Activated CD8-positive, alpha-beta memory T cell treated with anti-CD3 and anti-CD28 coated beads for 36 hours (primary cell): ENCODE results near the gene AP4M1. TPM values are rescaled to one million over a fixed set of nuclear protein-coding genes. Genes with fewer than 3 reads are reported as not detected.
"Not testable (repeated sequence)": the region's sequence is repeated elsewhere in the genome, so short reads cannot be mapped to it uniquely, and the experiment has no call there.

Experiments used
- CTCF ChIA-PET: fragments of 350-600 bp; sonication (Branson Sonifier 250); formaldehyde crosslinking; loops from one replicate; lab custom pipeline; 2021; ENCODE audit warnings: antibody characterized with exemption; lab: Charles Lee
- POLR2A ChIA-PET: fragments of 350-600 bp; sonication (Branson Sonifier 250); formaldehyde crosslinking; loops from one replicate; lab custom pipeline; 2021; ENCODE audit warnings: antibody characterized with exemption; lab: Charles Lee
- total RNA-seq, 2 experiments: library from RNA; stranded (reverse); gene quantifications; one replicate each; pipeline ENCODE4 v1.2.3, GENCODE V29; 2021

Gene AP4M1
- total RNA-seq, 2 experiments from 2014 or later, result 15.3 to 15.6 TPM

DNA sequence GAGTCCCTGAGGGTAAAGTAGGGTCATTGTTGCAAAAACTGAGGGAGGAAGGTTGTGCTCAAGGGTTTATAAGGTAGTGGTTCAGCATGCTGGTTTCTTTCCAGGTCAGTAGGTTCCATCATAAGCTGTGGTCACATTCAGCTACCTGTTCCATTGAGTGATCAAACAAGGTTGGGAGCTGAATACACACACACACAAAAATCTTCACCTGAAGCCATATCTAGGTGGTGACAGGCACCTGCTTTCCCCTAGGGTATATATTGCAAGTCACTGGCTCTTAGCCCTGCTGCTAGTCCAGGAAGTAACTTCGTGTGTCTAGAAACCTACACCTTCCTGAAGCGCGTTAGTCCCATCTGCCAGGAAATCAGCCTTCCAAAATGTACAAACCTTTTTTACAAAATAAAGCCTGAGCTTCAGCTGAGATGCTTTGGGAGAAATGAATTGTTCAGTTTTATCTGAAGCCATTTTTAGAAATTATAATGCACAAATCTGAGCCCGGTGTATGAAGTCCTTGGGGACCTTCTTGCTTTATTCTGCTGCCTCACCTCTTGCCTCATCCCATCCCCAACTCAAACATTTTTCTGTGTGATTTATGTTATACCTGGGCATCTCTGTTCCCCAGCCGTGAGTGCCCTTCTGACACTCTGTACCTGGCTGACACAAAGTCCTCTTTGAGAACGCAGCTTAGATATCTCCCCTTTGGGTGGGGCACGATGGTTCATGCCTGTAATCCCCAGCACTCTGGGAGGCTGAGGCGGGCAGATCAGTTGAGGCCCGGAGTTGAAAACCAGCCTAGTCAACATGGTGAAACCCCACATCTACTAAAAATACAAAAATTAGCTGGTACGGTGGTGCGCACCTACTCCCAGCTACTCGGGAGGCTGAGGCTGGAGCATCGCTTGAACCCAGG lies 36.7 kb downstream of the AP4M1 start:
- POLR2A ChIA-PET, result interaction anchor here (0.6 kb wide), 2 partner anchors 8 to 32 kb away, joined by 3 to 4 read pairs; no protein-coding TSS in a partner anchor
- CTCF ChIA-PET, result interaction anchor here (1.0 kb wide), 1 partner anchor 79 kb away, joined by 4 read pairs; no protein-coding TSS in a partner anchor

DNA sequence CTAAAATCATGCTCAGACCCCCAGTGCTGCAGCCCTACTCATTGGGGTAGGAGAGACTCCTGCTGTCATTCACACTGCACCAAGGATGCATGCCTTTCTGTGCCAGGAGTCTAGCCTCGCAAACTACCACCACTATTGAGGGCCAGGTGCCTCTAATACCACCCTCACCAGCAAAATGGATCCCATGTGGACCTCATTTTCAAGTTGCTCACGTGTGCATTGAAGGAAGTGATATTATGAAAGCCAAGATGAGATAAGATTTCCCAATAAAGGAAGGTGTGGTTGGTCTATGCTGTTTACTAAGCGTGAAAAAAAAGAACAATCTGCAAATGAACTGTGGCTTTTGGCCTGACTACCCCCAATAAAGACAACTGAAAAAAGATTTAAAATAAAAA lies 40.1 kb downstream of the AP4M1 start:
- ChIA-PET POLR2A (no interaction called here), CTCF (interaction anchor here (0.8 to 1.2 kb wide), 2 partner anchors 11 to 12 kb away, joined by 3 to 4 read pairs; no protein-coding TSS in a partner anchor)

- POLR2A ChIA-PET, result no interaction called here
- CTCF ChIA-PET, result interaction anchor here (0.6 to 0.8 kb wide), 3 partner anchors 13 to 35 kb away, joined by 4 to 5 read pairs (median 4); partner anchors contain the start of gene STAG3
These were observed 41.0 kb downstream of the AP4M1 start for GRCh38 chr7:100142461-100142860.

GRCh38 chr7:100146350-100146749 lies 44.9 kb downstream of the AP4M1 start:
- POLR2A ChIA-PET, result not testable (repeated sequence)
- CTCF ChIA-PET, result interaction anchor here (0.5 to 1.7 kb wide), 3 partner anchors 11 to 18 kb away, joined by 3 to 6 read pairs (median 3); no protein-coding TSS in a partner anchor

- ChIA-PET CTCF (interaction anchor here (0.7 to 1.7 kb wide), 3 partner anchors 13 to 21 kb away, joined by 3 to 6 read pairs (median 4); no protein-coding TSS in a partner anchor), POLR2A (interaction anchor here (0.5 to 1.1 kb wide), 5 partner anchors 19 to 125 kb away, joined by 3 to 6 read pairs (median 3); no protein-coding TSS in a partner anchor)
These were observed 45.8 kb downstream of the AP4M1 start for GRCh38 chr7:100147278-100147677.

- CTCF ChIA-PET, result interaction anchor here (0.5 to 1.7 kb wide), 7 partner anchors 13 to 63 kb away, joined by 3 to 6 read pairs (median 5); no protein-coding TSS in a partner anchor
- POLR2A ChIA-PET, result interaction anchor here (0.6 to 1.2 kb wide), 7 partner anchors 9 to 755 kb away, joined by 3 to 6 read pairs (median 3); no protein-coding TSS in a partner anchor
These were observed 46.7 kb downstream of the AP4M1 start for GRCh38 chr7:100148225-100148558.

- POLR2A ChIA-PET, result interaction anchor here (0.6 to 1.2 kb wide), 9 partner anchors 8 to 755 kb away, joined by 3 to 6 read pairs (median 3); partner anchors contain the start of gene MBLAC1
- CTCF ChIA-PET, result interaction anchor here (0.5 to 1.2 kb wide), 5 partner anchors 15 to 159 kb away, joined by 3 to 5 read pairs (median 5); no protein-coding TSS in a partner anchor
These were observed 47.3 kb downstream of the AP4M1 start, which contains the start of gene LAMTOR4 for GRCh38 chr7:100148559-100149328. TSS of gene LAMTOR4 (plus strand) at chr7:100148918. CDS start at chr7:100148973, 55 bp downstream.

- ChIA-PET POLR2A (interaction anchor here (0.7 kb wide), 1 partner anchor 300 kb away, joined by 6 read pairs; no protein-coding TSS in a partner anchor), CTCF (interaction anchor here (0.7 kb wide), 1 partner anchor 178 kb away, joined by 4 read pairs; no protein-coding TSS in a partner anchor)
These were observed 51.0 kb downstream of the AP4M1 start for GRCh38 chr7:100152404-100152803.

DNA sequence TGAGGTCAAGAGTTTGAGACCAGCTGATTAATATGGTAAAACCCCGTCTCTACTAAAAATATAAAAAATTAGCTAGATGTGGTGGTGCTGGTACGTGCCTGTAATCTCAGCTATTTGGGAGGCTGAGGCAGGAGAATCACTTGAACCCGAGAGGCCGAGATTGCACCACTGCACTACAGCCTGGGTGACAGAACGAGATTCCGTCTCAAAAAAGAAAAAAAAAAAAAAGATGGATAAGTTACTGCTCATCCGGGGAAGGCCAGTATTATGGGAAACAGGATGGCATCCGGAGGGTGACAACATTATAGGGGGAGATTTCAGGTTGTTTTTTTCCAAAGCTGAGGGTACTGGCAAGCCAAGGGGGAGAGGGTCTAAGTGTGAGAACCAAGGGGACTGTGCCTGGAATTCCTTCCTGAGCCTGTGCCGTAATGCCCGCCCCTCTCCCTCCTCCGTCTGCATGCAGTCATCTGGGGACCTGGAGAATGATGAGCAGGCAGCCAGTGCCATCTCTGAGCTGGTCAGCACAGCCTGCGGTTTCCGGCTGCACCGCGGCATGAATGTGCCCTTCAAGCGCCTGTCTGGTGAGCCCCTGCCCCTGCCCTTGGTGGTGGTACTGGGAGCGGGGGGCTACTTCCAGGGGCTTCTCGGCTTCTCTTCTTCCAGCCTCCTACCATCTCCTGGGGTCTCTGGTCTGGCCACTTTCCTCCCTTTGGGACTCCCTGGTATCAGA lies 51.7 kb downstream of the AP4M1 start:
- CTCF ChIA-PET, result interaction anchor here (0.7 kb wide), 1 partner anchor 178 kb away, joined by 4 read pairs; no protein-coding TSS in a partner anchor
- POLR2A ChIA-PET, result no interaction called here

- ChIA-PET POLR2A (no interaction called here), CTCF (no interaction called here)
These were observed 52.5 kb downstream of the AP4M1 start for GRCh38 chr7:100153708-100154535.

DNA sequence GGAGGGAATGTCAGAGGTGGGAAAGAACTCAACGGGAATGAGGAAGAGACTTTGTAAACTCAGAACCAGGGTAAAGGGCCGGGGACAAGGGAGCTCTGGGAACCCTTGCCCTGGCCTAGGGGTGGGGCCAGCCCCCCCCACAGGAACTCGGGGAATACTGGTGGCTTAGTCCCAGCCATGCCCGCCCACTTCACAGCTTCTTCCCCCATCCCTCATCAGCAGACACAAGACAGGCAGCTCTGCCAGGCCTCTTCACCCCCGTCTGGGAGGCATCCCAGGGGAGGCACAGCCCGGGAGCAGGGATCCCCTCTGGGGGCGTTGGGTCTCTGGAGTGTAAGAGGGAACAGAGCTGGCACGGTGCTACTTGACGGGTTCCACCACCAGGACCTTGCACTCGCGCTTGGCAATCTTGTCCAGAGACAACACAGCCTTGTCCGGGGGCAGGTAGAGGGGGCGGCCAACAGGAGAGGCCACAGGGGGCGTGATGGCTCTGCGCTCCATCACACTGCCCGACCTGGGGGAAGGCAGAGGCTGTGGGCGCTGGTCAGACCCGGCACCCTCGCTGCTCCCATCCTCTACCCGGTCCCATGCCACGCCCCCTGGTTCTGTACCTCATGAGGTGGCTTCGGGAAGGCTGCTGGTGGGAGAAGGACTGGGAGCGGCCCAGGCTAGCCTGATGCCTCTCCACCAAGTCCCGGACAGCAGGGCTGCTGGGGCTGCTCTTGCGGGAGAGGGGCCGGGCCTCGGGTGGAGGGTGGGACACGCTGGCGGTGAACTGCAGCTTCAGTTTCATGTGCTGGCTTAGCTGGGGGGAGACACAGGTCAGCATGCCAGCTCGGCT lies 53.4 kb downstream of the AP4M1 start:
- ChIA-PET POLR2A (interaction anchor here (0.9 kb wide), 1 partner anchor 53 kb away, joined by 3 read pairs; no protein-coding TSS in a partner anchor), CTCF (interaction anchor here (0.9 kb wide), 1 partner anchor 11 kb away, joined by 3 read pairs; no protein-coding TSS in a partner anchor)

DNA sequence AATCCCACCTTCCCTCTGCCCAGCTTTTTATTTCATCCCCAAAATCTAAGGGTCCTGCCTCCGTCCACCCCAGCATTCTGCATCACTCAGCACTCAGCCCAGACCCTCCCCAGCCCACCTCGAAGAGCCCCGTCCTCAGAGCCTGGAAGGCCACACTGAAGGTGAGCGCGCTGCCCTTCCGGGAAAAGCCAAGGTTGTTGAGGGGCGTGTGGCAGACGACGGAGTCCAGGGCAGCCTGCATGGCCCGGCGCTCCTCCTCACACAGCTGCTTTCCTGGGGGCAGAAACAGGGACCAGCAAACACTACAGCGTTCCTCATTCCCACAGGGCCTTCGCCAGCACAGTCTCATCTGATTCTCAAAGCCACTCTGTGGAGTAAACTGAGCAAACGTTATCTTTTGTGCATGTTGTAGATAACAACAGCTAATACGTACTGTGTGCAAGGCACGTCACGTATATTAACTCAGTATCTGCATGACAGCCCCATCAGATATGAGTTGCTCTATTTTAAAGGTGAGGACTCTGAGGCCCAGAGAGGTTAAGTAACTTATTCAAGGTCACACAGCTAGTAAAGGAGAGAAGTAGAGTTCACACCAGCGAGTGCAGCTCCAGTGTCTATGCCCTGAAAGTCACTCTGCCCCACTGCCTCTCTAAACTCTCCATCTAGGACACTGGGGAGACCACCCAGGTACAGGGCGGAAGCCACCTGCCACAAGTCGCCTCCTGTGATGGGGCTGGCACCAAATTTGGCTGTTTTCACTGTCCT lies 54.3 kb downstream of the AP4M1 start:
- CTCF ChIA-PET, result interaction anchor here (0.9 kb wide), 1 partner anchor 10 kb away, joined by 3 read pairs; no protein-coding TSS in a partner anchor
- POLR2A ChIA-PET, result interaction anchor here (0.9 to 1.5 kb wide), 2 partner anchors 53 to 55 kb away, joined by 3 read pairs; partner anchors contain the start of gene MCM7

- ChIA-PET POLR2A (interaction anchor here (1.2 to 1.5 kb wide), 2 partner anchors 8 to 56 kb away, joined by 3 read pairs; partner anchors contain the start of genes LAMTOR4 and MCM7), CTCF (interaction anchor here (0.5 to 1.4 kb wide), 3 partner anchors 24 to 735 kb away, joined by 3 to 4 read pairs (median 4); no protein-coding TSS in a partner anchor)
These were observed 55.1 kb downstream of the AP4M1 start for GRCh38 chr7:100156331-100157068.

DNA sequence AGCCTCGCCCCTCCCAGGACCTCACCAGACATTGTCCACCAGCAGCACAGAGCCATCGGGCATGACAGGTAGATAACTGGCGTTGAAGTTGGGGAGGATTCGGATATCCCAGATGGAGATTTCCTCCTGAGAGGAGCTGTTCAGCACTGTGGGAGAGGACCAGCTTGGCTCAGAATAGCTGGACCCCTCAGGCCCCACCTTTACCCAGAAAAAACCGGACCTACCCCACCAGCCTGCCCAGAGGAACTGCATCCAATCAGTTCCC lies 55.6 kb downstream of the AP4M1 start:
- ChIA-PET POLR2A (interaction anchor here (1.2 to 1.5 kb wide), 2 partner anchors 8 to 56 kb away, joined by 3 read pairs; partner anchors contain the start of genes LAMTOR4 and MCM7), CTCF (interaction anchor here (0.5 to 1.4 kb wide), 3 partner anchors 24 to 735 kb away, joined by 3 to 4 read pairs (median 4); no protein-coding TSS in a partner anchor)
